ENCODE results near the gene CENPK. TPM values are rescaled to one million over a fixed set of nuclear protein-coding genes. Genes with fewer than 3 reads are reported as not detected.
"Not testable (repeated sequence)": the region's sequence is repeated elsewhere in the genome, so short reads cannot be mapped to it uniquely, and the experiment has no call there.

CENPK gene
- total and polyA plus RNA-seq, 9 of the 15 experiments (the other 6 are each of a cell fraction or from before 2014, with no cell fraction given) = 30.8 to 134 (median 69.0) TPM

DNA sequence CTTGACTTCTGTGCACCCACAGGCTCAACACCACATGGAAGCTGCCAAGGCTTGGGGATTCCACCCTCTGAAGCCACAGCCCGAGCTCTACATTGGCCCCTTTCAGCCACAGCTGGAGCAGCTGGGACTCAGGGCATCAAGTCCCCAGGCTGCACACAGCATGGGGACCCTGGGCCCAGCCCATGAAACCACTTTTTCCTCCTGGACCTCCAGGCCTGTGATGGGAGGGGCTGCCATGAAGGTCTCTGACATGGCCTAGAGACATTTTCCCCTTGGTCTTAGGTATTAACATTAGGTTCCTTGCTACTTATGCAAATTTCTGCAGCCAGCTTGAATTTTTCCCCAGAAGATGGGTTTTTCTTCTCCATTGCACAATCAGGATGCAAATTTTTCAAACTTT, 38.8 kb upstream of the CENPK start:
- in situ Hi-C loops (cut with MboI); CTCF ChIA-PET (ENCODE audit: low intra/inter-chr PET ratio); H3K9ac ChIP-seq (ENCODE audit: insufficient read depth in 1 of 2, low read depth in 2 of 2, low read length in 2 of 2); ATAC-seq; H3K27ac ChIP-seq (ENCODE audit: extremely low read depth, low read depth, low read length); H2AFZ ChIP-seq (ENCODE audit: low read depth, low read length); DNase-seq (ENCODE audit: extremely low read depth in 1 of 4, low spot score in 3 of 4); H3K4me1 ChIP-seq (replicated peaks in 1 of 2; ENCODE audit: control insufficient read depth in 2 of 2, insufficient read depth in 2 of 2, low read length in 2 of 2); H3K27me3 ChIP-seq (ENCODE audit: control insufficient read depth in 2 of 2, insufficient read depth in 2 of 2, low read length in 2 of 2); H3K4me2 ChIP-seq (ENCODE audit: insufficient read depth, low read length); H3K9me1 ChIP-seq (ENCODE audit: control insufficient read depth, insufficient read depth, low read length); FAIRE-seq; H4K20me1 ChIP-seq (replicated peaks; ENCODE audit: control insufficient read depth, insufficient read depth, low read length); H3K4me3 ChIP-seq; H3K9me3 ChIP-seq (replicated peaks; ENCODE audit: control insufficient read depth, insufficient read depth, low read depth, low read length); intact Hi-C loops (cut with micrococcal nuclease); H3K79me2 ChIP-seq (ENCODE audit: control insufficient read depth, insufficient read depth, low read length); POLR2A ChIA-PET; BruUV-seq (replicated peaks): not testable (repeated sequence)
- WGBS (ENCODE audit: insufficient coverage, low coverage, missing lambda C conversion rate) = 83% methylated on average over 1 of the region's 1 CpG
- peaks cover 45% of the 10 kb centered on the region for H3K36me3 ChIP-seq (ENCODE audit: control insufficient read depth, insufficient read depth, low read length)

DNA sequence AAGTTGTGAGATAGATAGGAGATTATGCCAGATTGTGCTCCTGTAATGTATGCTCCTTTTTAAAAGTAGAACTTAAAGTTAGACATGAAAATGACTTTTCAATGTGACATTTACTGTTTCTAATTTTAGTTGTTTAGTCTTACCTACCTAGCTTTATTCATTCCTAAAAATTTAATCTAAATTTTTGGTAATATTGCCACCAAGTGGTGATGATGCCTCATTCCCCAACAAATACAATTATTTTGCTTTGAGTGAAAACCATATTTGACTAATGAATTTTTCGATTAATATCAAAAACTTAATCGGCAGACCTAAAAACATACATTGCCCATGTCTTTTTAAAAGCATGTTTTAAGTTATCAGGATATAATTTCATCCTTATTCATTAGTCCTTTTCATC, 25.7 kb upstream of the CENPK start:
- intact Hi-C loops (cut with micrococcal nuclease) (no loop called here), in situ Hi-C loops (cut with MboI) (no loop called here)
- 88% methylated on average over 2 of the region's 2 CpGs for WGBS (ENCODE audit: insufficient coverage, low coverage, missing lambda C conversion rate)
- H3K9me3 ChIP-seq (replicated peaks; ENCODE audit: control insufficient read depth, insufficient read depth, low read depth, low read length) = no peaks in the 10 kb centered on the region
- FAIRE-seq (no peak), ATAC-seq (no peak), DNase-seq (ENCODE audit: extremely low read depth in 1 of 4, low spot score in 3 of 4) (no peak)
- no peaks in the 10 kb centered on the region for H3K9me1 ChIP-seq (ENCODE audit: control insufficient read depth, insufficient read depth, low read length)
- H3K36me3 ChIP-seq (ENCODE audit: control insufficient read depth, insufficient read depth, low read length) = peaks cover 77% of the 10 kb centered on the region
- BruUV-seq (replicated peaks) = no TSS peak
- H3K27ac ChIP-seq (ENCODE audit: extremely low read depth, low read depth, low read length) = no peak overlapping the region
- no peak overlapping the region for H2AFZ ChIP-seq (ENCODE audit: low read depth, low read length)
- H4K20me1 ChIP-seq (replicated peaks; ENCODE audit: control insufficient read depth, insufficient read depth, low read length) = no peaks in the 10 kb centered on the region
- no peak overlapping the region for H3K4me2 ChIP-seq (ENCODE audit: insufficient read depth, low read length)
- H3K9ac ChIP-seq (ENCODE audit: insufficient read depth in 1 of 2, low read depth in 2 of 2, low read length in 2 of 2) = no peak overlapping the region
- no peaks in the 10 kb centered on the region for H3K79me2 ChIP-seq (ENCODE audit: control insufficient read depth, insufficient read depth, low read length)
- H3K4me3 ChIP-seq = no peak overlapping the region
- POLR2A ChIA-PET = interaction anchor here (1.0 to 1.1 kb wide), 2 partner anchors 25 to 35 kb away, joined by 3 to 4 read pairs; partner anchors contain the start of gene TRIM23
- CTCF ChIA-PET (ENCODE audit: low intra/inter-chr PET ratio) = interaction anchor here (0.6 to 1.4 kb wide), 3 partner anchors 107 to 951 kb away, joined by 3 to 9 read pairs (median 4); partner anchors contain the start of gene ADAMTS6
- H3K4me1 ChIP-seq (replicated peaks in 1 of 2; ENCODE audit: control insufficient read depth in 2 of 2, insufficient read depth in 2 of 2, low read length in 2 of 2) = no peaks in the 10 kb centered on the region
- H3K27me3 ChIP-seq (ENCODE audit: control insufficient read depth in 2 of 2, insufficient read depth in 2 of 2, low read length in 2 of 2) = no peaks in the 10 kb centered on the region
- TF ChIP-seq STAT5B (CRISPR knock-in tag; IDR thresholded peaks at IDR 0.05) (no peak), TCF7 (IDR thresholded peaks at IDR 0.05; ENCODE audit: borderline replicate concordance) (no peak), XRCC4 (IDR thresholded peaks at IDR 0.05; ENCODE audit: extremely low read depth, insufficient read depth, insufficient read length) (no peak), CEBPG (CRISPR knock-in tag; IDR thresholded peaks at IDR 0.05) (no peak), CEBPG (tag; conservative IDR thresholded peaks at IDR 0.05 in 1 of 2, IDR thresholded peaks at IDR 0.05 in 1 of 2) (no peak), RAD21 (CRISPR knock-in tag; conservative IDR thresholded peaks at IDR 0.05 in 1 of 2, IDR thresholded peaks at IDR 0.05 in 1 of 2) (peak in 1 of 2 experiments; percentile 27; a peak in 2 of 4 replicates), MAFG (tag; conservative IDR thresholded peaks at IDR 0.05) (no peak), ZNF212 (CRISPR knock-in tag; IDR thresholded peaks at IDR 0.05) (no peak), ZNF165 (CRISPR knock-in tag; IDR thresholded peaks at IDR 0.05; ENCODE audit: borderline replicate concordance) (no peak)
- TF ChIP-seq, protein P1, sequence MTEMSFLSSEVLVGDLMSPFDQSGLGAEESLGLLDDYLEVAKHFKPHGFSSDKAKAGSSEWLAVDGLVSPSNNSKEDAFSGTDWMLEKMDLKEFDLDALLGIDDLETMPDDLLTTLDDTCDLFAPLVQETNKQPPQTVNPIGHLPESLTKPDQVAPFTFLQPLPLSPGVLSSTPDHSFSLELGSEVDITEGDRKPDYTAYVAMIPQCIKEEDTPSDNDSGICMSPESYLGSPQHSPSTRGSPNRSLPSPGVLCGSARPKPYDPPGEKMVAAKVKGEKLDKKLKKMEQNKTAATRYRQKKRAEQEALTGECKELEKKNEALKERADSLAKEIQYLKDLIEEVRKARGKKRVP (CRISPR knock-in tag; IDR thresholded peaks at IDR 0.05) = no peak
- TF ChIP-seq, protein P2, sequence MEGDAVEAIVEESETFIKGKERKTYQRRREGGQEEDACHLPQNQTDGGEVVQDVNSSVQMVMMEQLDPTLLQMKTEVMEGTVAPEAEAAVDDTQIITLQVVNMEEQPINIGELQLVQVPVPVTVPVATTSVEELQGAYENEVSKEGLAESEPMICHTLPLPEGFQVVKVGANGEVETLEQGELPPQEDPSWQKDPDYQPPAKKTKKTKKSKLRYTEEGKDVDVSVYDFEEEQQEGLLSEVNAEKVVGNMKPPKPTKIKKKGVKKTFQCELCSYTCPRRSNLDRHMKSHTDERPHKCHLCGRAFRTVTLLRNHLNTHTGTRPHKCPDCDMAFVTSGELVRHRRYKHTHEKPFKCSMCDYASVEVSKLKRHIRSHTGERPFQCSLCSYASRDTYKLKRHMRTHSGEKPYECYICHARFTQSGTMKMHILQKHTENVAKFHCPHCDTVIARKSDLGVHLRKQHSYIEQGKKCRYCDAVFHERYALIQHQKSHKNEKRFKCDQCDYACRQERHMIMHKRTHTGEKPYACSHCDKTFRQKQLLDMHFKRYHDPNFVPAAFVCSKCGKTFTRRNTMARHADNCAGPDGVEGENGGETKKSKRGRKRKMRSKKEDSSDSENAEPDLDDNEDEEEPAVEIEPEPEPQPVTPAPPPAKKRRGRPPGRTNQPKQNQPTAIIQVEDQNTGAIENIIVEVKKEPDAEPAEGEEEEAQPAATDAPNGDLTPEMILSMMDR (IDR thresholded peaks at IDR 0.05 in 2 of 3, conservative IDR thresholded peaks at IDR 0.05 in 1 of 3; ENCODE audit: insufficient read depth in 2 of 3, low read depth in 1 of 3, low read length in 3 of 3) = peak in 1 of 3 experiments; percentile 32; a peak in 1 of 6 replicates

Data from K562 (cell line).